GM08714 (cell line): ENCODE results near the gene ZNF433.
"Not testable (repeated sequence)": the region's sequence is repeated elsewhere in the genome, so short reads cannot be mapped to it uniquely, and the experiment has no call there.

Experiments
- H3K4me3 ChIP-seq: fragments of 200-500 bp; sonication (Bioruptor generic); 2 replicates; pipeline ENCODE4 v1.5.1; 2014; ENCODE audit warnings: mild to moderate bottlenecking, low read length, inconsistent platforms
- ZNF274 ChIP-seq: IDR thresholded peaks from 2 replicates; pipeline ENCODE4 v1.6.1; 2012; ENCODE audit warnings: mild to moderate bottlenecking, low read depth, low read length

The ZNF433 gene

DNA sequence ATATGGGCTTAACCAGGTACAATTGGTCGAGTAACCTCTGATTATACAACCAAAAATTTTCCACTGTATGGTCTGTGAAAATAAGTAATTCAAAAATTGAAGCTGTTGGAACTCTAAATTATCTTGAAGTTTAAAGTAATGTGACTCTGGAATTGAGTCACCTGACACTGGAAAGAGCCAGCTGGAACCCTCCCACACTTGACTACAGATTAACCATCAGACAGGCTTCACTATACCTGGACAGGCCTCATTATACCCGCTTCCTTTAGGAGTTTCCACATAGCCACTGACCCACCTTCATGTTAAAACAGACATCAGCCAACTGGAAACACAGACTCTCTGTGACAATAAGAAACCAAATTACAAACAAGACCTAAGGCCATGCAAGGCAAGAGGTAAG lies 1.3 kb downstream of the ZNF433 start:
- no peak overlapping the region; the same call in 1 of the 2 replicates for H3K4me3 ChIP-seq
- TF ChIP-seq ZNF274 = no peak

- no peak for TF ChIP-seq ZNF274
- H3K4me3 ChIP-seq = no peak overlapping the region
Measured at GRCh38 chr19:12015753-12016116, 19.7 kb downstream of the ZNF433 start.

- H3K4me3 ChIP-seq = no peak overlapping the region
- TF ChIP-seq ZNF274 = peak; percentile 89
Measured at GRCh38 chr19:12015015-12015752, 20.3 kb downstream of the ZNF433 start.

DNA sequence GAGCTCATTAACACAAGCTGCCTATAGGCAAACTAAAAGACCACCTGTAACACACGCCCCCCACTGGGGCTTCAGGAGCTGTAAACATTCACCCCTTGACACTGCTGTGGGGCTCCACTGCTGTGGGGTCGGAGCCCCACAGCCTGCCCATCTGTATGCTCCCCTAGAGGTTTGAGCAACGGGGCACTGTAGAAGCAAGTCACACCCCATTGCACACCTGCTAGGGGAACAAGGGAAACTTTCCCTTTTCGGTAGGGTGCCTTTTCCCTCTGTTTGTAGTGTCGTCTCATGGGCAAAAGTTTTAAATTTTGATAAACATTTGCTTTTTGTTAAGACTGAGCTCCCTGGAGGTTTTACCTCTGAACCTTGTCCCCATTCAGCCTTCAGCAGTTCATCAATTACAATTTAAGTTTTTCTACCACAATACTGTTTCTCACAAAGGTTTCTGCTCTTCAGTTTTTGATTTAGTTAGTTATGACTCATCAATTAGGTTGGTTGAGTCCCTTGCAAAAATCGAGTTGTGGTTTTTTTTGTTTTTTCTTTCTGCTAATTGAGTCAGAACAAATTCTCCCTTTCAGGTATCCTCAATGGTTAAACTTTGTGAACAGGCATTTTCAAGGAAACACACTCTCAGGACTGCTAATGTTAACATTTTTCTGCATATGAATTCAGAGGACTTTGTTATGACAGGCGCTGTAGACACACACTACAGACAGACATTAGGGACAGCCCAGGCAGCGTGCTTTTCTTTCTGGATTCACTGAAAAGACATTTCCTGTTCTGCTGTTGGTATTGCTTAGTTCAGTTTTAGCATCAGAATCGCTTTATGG lies 35.1 kb downstream of the ZNF433 start:
- H3K4me3 ChIP-seq = peak overlapping the region; percentile 46; the same call in 1 of the 2 replicates
- no peak for TF ChIP-seq ZNF274

GRCh38 chr19:11995174-11995573 lies 40.3 kb downstream of the ZNF433 start:
- TF ChIP-seq ZNF274 = no peak
- H3K4me3 ChIP-seq = no peak overlapping the region

GRCh38 chr19:11991921-11992320 lies 43.6 kb downstream of the ZNF433 start:
- not testable (repeated sequence) for H3K4me3 ChIP-seq

DNA sequence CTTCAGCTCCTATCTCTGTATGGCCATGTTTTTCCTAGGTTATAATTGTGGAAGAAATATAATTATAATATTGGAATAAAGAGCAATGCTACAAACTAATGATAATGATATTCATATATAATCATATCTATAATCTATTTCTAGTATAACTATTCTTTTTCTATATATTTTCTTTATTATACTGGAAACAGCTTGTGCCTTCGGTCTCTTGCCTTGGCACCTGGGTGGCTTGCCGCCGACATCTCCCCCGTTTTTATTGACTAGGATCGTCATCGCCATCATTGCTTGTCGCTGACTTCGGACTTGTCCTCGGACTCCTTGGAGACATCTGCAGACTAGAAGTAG lies 46.4 kb downstream of the ZNF433 start:
- H3K4me3 ChIP-seq = peak overlapping the region; percentile 91; the same call in 1 of the 2 replicates
- TF ChIP-seq ZNF274 = no peak

DNA sequence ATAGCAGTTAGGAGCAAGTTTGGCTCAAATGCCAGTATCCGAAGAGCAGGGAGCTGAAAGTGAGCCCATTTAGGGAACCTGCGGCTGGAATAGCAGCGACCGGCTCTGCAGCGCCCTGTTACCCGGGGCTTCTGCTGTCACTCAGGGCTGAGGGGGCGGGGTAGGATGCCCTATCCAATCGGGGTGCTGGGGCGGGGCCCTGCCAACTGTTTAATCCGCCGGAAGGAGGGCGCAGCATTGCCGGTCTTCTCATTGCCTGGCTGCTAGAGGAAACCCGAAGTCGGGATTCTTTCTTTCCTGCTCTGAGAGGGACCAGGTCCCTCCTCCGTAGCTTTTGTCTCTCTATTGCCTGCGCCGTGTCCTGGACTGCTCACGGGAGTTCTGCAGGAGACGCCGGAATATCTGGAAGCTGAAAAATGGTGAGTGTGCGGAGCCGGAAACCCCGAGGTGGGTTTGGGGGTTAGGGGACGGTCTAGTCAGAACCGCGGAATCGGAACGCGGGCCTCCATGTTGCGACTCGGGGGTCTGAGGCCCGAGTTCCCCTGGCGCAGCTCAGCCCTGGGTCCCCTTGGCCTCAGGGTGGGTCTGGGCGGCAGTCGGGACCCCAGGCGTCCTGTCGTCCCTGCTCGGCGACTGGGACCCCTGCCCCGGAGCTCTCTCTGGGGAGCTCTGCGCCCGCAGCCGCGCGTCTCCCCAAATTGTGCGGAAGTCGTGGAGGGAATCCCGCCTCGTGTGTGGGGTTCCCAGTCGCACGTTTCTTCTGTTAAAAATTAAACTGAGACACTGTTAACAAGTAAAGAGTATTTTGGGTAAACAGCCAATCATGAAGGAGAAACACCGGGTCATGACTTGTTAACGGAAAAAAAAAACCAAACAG lies 47.8 kb downstream of the ZNF433 start:
- TF ChIP-seq ZNF274 = no peak
- H3K4me3 ChIP-seq = peak overlapping the region; percentile 91

- no peak for TF ChIP-seq ZNF274
Measured at GRCh38 chr19:11986754-11987153, 48.7 kb downstream of the ZNF433 start.

DNA sequence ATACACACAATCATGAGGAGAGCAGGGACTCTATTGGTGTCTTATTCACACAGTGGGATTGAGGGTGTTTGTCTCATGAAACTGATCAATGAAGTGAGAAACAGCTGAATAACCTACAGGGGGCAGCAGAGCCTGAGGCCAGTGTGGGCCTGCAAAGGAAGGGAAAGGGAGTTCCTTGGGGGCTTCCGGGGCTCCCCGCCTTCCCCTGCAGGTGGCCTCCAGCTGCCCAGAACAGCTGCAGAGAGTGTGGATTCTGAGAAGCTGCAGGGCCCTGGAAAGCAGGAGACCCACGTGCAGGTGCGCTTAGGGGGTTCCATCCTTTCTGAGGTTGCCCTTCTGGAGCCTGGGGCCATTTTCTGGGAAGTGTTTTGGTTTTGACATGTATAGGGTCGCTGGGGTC lies 50.5 kb downstream of the ZNF433 start:
- TF ChIP-seq ZNF274 = no peak
- no peak overlapping the region for H3K4me3 ChIP-seq

More at GRCh38 chr19:11986754-11987153, 48.7 kb downstream of the ZNF433 start:
- no peak overlapping the region; the same call in 1 of the 2 replicates for H3K4me3 ChIP-seq

GRCh38 chr19:11982526-11982925 lies 53.0 kb downstream of the ZNF433 start:
- H3K4me3 ChIP-seq = no peak overlapping the region
- no peak for TF ChIP-seq ZNF274

GRCh38 chr19:11979527-11979926 lies 56.0 kb downstream of the ZNF433 start:
- H3K4me3 ChIP-seq = no peak overlapping the region
- TF ChIP-seq ZNF274 = 0 out of 2 replicates have a peak, but pooled peaks have one; percentile 7

DNA sequence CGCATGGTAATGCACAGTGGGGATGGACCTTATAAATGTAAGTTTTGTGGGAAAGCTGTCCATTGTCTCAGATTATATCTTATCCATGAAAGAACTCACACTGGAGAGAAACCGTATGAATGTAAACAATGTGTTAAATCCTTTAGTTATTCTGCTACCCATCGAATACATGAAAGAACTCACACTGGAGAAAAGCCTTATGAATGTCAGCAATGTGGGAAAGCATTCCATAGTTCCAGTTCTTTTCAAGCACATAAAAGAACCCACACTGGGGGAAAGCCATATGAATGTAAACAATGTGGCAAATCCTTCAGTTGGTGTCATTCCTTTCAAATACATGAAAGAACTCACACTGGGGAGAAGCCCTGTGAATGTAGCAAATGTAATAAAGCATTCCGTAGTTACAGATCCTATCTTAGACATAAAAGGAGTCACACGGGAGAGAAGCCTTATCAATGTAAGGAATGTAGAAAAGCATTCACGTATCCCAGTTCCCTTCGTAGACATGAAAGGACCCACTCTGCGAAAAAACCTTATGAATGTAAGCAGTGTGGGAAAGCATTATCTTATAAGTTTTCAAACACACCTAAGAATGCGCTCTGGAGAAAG lies 56.9 kb downstream of the ZNF433 start:
- H3K4me3 ChIP-seq = no peak overlapping the region
- peak; percentile 36; the same call in 1 of the 2 replicates for TF ChIP-seq ZNF274
